SKM-1 treated with dmso at 0.1 percent for 144 hours (cell line): Measurements from ENCODE around the gene AXIN2.
"Not testable (repeated sequence)": the region's sequence is repeated elsewhere in the genome, so short reads cannot be mapped to it uniquely, and the experiment has no call there.

Experiments
- DNase-seq: peaks from one replicate; lab custom pipeline; 2025; ENCODE audit not compliant: unreplicated experiment; lab: John Stamatoyannopoulos, UW

AXIN2 gene

DNA sequence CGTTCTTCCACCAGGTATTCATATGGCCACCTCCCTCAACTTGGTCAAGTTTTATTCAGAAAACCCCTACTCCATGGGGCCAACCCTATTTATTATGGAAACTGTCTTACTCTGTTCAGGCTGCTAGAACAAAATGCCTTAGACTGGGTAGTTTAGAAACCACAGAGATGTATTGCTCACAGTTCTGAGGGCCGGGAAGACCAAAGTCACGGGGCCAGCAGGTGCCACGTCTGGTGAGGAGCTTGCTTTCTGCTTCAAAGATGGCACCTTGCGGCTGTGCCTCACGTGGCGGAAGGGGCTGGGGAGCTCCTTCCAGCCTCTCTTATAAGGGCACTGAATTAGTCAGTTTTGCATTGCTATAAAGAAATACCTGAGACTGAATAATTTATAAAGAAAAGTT lies 74.3 kb downstream of the AXIN2 start:
- no peak for DNase-seq

DNA sequence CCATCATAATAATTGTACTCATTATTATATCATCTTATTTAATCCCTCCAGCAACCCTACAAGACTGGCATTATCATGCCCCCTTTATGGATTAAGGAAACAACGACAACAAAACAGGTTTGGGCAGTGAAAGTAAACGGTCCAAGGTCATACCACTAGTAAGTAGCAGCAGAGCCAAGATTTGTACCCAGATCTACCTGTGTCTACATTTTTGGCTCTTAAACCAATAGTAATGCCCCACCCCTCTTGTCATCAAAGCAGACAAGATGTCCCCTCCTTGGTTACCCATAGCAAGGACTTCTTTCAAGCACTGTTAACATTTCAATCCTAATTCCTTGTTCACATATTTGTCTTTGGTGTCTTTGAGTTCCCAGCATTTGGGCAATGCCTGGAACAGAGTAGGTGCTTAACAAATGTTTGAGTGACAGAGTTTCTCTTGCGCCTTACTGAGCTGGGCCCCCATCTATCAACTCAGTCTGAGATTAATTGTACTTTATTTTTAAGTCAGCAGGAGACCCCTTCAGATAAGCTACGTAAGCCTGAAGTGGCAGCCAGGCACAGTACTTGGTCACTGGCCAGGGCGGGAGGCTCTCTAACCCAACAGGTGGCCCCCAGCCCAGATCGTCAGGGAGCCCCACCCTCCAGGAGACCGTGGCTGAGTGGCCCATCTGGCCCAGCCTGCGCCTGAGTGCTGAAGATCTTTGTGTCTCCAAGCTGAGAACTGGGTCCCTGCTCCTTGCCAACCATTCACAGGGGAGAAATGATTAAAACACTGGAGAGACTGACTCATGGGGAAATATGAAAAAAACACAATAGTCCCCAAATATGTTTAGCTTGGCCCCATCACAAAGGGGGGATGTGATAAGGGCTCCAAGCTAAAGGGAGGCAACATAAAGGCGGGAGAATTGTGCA lies 75.8 kb downstream of the AXIN2 start:
- no peak for DNase-seq

DNA sequence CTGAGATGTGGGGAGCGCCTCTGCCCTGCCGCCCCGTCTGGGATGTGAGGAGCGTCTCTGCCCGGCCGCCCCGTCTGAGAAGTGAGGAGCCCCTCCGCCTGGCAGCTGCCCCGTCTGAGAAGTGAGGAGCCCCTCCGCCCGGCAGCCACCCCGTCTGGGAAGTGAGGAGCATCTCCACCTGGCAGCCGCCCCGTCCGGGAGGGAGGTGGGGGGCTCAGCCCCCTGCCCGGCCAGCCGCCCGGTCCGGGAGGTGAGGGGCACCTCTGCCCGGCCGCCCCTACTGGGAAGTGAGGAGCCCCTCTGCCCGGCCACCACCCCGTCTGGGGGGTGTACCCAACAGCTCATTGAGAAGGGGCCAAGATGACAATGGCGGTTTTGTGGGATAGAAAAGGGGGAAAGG lies 77.0 kb downstream of the AXIN2 start:
- not testable (repeated sequence) for DNase-seq

DNA sequence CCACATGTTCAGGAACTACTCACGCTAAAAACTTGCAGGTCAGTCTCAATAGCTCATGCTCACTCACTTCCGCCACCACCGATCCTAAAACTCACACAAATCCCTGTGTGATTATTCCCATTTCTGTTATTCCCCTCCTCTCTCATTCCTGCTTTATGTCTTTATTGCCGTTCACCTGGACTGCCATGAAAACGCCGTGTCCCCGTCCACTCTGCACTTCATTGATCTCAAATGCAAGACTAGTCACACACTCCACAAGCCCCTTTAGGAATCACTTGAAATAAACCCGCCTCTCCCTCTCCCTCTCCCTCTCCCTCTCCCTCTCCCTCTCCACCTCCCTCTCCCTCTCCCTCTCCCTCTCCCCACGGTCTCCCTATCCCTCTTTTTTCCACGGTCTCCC lies 78.0 kb downstream of the AXIN2 start:
- no peak for DNase-seq

DNA sequence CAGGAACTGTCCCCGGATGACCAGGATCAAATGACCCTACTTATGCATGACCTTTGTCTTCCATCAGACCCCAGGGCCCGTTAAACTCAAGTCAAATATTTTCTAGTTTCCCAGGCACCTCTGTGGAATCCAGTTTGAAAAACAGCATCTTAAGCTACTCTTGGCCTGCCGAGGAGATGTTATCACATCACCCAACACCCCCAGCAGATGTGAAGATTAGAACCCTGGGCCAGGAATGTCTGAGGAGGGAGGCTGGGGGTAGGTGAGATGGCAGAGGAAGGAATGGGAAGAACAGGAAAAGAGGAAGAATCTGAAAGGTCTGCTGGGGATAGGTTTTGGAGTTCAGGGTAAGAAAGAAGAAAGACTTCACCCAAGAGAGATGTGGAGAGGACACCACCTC lies 79.2 kb downstream of the AXIN2 start:
- DNase-seq = no peak

DNA sequence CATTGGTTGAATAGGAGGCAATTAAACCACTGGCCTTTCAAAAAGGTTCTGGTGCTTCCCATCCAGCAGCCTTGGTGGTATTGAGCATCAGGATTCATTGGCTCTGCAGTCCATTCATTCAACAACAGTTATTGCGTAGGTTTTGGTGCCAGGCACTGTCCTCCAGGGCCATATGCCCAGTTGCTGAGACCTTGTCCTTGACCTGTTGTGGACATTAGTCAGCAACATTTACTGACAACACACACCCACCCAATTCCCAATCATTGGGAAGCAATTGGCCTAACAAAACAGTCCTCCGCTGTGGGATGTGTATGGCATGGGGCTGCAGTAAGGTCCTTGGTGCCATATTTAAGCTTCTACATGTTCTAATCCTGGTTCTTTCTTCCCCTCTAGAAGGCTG lies 82.2 kb downstream of the AXIN2 start:
- no peak for DNase-seq
